Tibial nerve (tissue), 4 donors: ENCODE measurements around the gene GALNT14. TPM values are rescaled to one million over a fixed set of nuclear protein-coding genes. Genes with fewer than 3 reads are reported as not detected.

Source experiments
- DNase-seq, 2 donors: peaks; one replicate each; pipeline ENCODE4 v3.0.0-alpha.2; 2019; ENCODE audit warnings: low spot score in 2 of 2
- H3K27ac ChIP-seq, 4 donors: fragments of 200-600 bp; sonication (generic) in 3 of 4; one replicate each; pipeline ENCODE4 v1.5.1; 2017 to 2019; ENCODE audit warnings: mild to moderate bottlenecking in 1 of 4
- H3K27me3 ChIP-seq, 2 donors: fragments of 200-600 bp; sonication (generic) in 1 of 2; one replicate each; pipeline versions ENCODE4 v1.5.1 to v1.6.0; 2017 to 2019
- H3K36me3 ChIP-seq, 3 donors: fragments of 200-600 bp; sonication (generic); one replicate each; pipeline ENCODE4 v1.5.1; 2018 to 2019
- H3K4me1 ChIP-seq, 4 donors: fragments of 200-600 bp; sonication (generic) in 3 of 4; one replicate each; pipeline ENCODE4 v1.5.1; 2017 to 2019
- H3K4me3 ChIP-seq, 4 donors: fragments of 200-600 bp; sonication (generic) in 3 of 4; one replicate each; pipeline ENCODE4 v1.5.1; 2017 to 2019; ENCODE audit warnings: mild to moderate bottlenecking in 1 of 4, moderate library complexity in 1 of 4
- H3K9me3 ChIP-seq, 4 donors: fragments of 200-600 bp; sonication (generic) in 3 of 4; one replicate each; pipeline ENCODE4 v1.5.1; 2017 to 2019
- CTCF ChIP-seq, 5 experiments: fragments of 200-600 bp in 3 of 5; fragments of 450-650 bp in 2 of 5; sonication (generic) in 3 of 5; IDR thresholded peaks; one replicate each; pipeline ENCODE4 v1.5.1; 2016 to 2019; ENCODE audit warnings: antibody characterized with exemption in 5 of 5, mild to moderate bottlenecking in 3 of 5, moderate library complexity in 2 of 5
- EP300 ChIP-seq, 2 donors: sonication (generic); formaldehyde crosslinking; IDR thresholded peaks; one replicate each; pipeline ENCODE4 v1.6.1; 2017; ENCODE audit warnings: antibody characterized with exemption in 2 of 2, mild to moderate bottlenecking in 1 of 2
- POLR2A ChIP-seq, 2 donors: fragments of 450-650 bp; IDR thresholded peaks; one replicate each; pipeline ENCODE4 v1.6.1; 2017; ENCODE audit warnings: antibody characterized with exemption in 2 of 2, mild to moderate bottlenecking in 2 of 2, moderate library complexity in 2 of 2
- WGBS, 2 donors: methylation state at CpG; one replicate each; pipeline ENCODE4 v1.1.5; 2018; 5-methylcytosine and 5-hydroxymethylcytosine counted together
- total RNA-seq, 4 donors: library from RNA; depleted of rRNA; stranded (reverse); fragments of >200 nt; gene quantifications; one replicate each; pipeline ENCODE4 v1.1.0, GENCODE V29; 2016

GALNT14 gene
- total RNA-seq, 4 donors from 2014 or later: 0.21 to 4.2 (median 0.78) TPM; not detected in 1

GRCh38 chr2:31075941-31076590 is 62.2 kb downstream of the GALNT14 start:
- no peaks in the 10 kb centered on the region for H3K27me3 ChIP-seq
- H3K27ac ChIP-seq: no peak overlapping the region
- H3K4me3 ChIP-seq: no peak overlapping the region
- no peak for DNase-seq
- no peaks in the 10 kb centered on the region for H3K9me3 ChIP-seq
- H3K36me3 ChIP-seq: no peaks in the 10 kb centered on the region
- no peaks in the 10 kb centered on the region for H3K4me1 ChIP-seq
- no peak for TF ChIP-seq CTCF (IDR thresholded peaks at IDR 0.05)
- TF ChIP-seq EP300 (IDR thresholded peaks at IDR 0.05): no peak
- WGBS, 2 donors: 80 to 87% methylated on average over 6 of the region's 6 CpGs

GRCh38 chr2:31075431-31075830 is 62.8 kb downstream of the GALNT14 start:
- Histone ChIP-seq H3K36me3 (no peaks in the 10 kb centered on the region), H3K27ac (no peak overlapping the region), H3K9me3 (no peaks in the 10 kb centered on the region), H3K4me1 (no peaks in the 10 kb centered on the region), H3K27me3 (no peaks in the 10 kb centered on the region), H3K4me3 (no peak overlapping the region)
- WGBS, 2 donors: 42 to 47% methylated on average over 7 of the region's 7 CpGs
- DNase-seq: no peak
- TF ChIP-seq CTCF (IDR thresholded peaks at IDR 0.05): no peak
- TF ChIP-seq POLR2A (IDR thresholded peaks at IDR 0.05): no peak
- no peak for TF ChIP-seq EP300 (IDR thresholded peaks at IDR 0.05)

- Histone ChIP-seq H3K27me3 (no peaks in the 10 kb centered on the region), H3K36me3 (no peaks in the 10 kb centered on the region), H3K9me3 (no peaks in the 10 kb centered on the region), H3K4me1 (no peaks in the 10 kb centered on the region), H3K27ac (no peak overlapping the region), H3K4me3 (no peak overlapping the region)
- no peak for TF ChIP-seq POLR2A (IDR thresholded peaks at IDR 0.05)
- TF ChIP-seq EP300 (IDR thresholded peaks at IDR 0.05): no peak
- no peak for TF ChIP-seq CTCF (IDR thresholded peaks at IDR 0.05)
- WGBS, 2 donors: 52 to 62% methylated on average over 6 of the region's 6 CpGs
- no peak for DNase-seq
Measured at GRCh38 chr2:31071741-31072140, 66.5 kb downstream of the GALNT14 start.

GRCh38 chr2:31070339-31071125 is 67.7 kb downstream of the GALNT14 start:
- no peak for DNase-seq
- H3K27ac ChIP-seq: no peak overlapping the region
- TF ChIP-seq EP300 (IDR thresholded peaks at IDR 0.05): no peak
- TF ChIP-seq CTCF (IDR thresholded peaks at IDR 0.05): no peak
- no peak for TF ChIP-seq POLR2A (IDR thresholded peaks at IDR 0.05)
- no peaks in the 10 kb centered on the region for H3K4me1 ChIP-seq
- no peaks in the 10 kb centered on the region for H3K36me3 ChIP-seq
- WGBS, 2 donors: 76 to 79% methylated on average over 8 of the region's 8 CpGs
- no peaks in the 10 kb centered on the region for H3K9me3 ChIP-seq
- no peaks in the 10 kb centered on the region for H3K27me3 ChIP-seq
- no peak overlapping the region for H3K4me3 ChIP-seq

GRCh38 chr2:31069643-31070325 is 68.5 kb downstream of the GALNT14 start:
- TF ChIP-seq CTCF (IDR thresholded peaks at IDR 0.05) (no peak), EP300 (IDR thresholded peaks at IDR 0.05) (no peak), POLR2A (IDR thresholded peaks at IDR 0.05) (no peak)
- H3K4me3 ChIP-seq: no peak overlapping the region
- no peaks in the 10 kb centered on the region for H3K4me1 ChIP-seq
- no peaks in the 10 kb centered on the region for H3K27me3 ChIP-seq
- DNase-seq: no peak
- H3K9me3 ChIP-seq: no peaks in the 10 kb centered on the region
- H3K27ac ChIP-seq: no peak overlapping the region
- 62 to 67% methylated on average over 12 of the region's 12 CpGs for WGBS, 2 donors
- H3K36me3 ChIP-seq: no peaks in the 10 kb centered on the region
